Amniotic epithelial cell (primary cell): ENCODE measurements around the gene TNFRSF11A.

ENCODE experiments used
- DNase-seq: peaks from one replicate; pipeline ENCODE4 v3.0.0-alpha.2; 2010; ENCODE audit warnings: low read depth

Gene TNFRSF11A

DNA sequence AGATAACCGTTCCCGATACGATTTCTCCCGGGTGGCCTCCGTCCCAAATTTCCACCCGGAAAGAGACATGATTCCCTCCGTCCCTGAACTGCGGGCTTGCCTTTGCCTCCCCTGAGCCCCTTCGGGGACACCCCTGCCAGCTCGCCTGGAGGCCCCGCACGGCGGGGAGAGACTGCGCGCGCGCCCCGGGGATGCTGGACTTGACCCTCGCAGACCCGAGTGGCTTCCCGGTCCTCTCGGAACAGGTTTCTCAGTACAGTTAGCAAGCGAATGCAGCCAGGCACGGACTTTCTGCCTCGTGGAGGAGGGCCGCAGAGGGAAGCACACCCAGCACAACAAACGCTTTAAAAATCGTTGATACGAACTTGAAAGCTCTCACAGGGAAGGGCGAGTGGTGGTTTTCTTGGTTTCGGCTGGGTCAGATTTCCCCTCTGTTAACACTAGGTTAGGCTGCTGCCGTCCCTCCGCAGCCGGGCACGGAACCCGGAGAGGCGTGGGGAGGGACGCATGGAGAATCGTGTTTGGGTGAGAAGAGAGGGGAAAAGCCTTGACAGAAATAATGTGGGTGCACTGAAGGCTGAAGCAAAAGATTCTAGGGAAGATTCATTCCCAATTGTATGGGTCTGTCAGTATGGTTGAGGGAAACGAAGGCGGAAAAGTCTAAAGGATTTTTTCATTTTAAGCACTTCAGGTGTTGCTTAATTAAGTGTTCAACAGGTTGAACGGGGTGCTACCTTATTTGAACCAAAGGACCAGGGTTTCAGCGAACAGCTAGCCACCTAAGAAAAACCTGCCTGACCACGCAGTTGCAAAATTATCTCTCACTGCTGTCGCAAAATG is 916 bp downstream of the TNFRSF11A start:
- no peak for DNase-seq

DNA sequence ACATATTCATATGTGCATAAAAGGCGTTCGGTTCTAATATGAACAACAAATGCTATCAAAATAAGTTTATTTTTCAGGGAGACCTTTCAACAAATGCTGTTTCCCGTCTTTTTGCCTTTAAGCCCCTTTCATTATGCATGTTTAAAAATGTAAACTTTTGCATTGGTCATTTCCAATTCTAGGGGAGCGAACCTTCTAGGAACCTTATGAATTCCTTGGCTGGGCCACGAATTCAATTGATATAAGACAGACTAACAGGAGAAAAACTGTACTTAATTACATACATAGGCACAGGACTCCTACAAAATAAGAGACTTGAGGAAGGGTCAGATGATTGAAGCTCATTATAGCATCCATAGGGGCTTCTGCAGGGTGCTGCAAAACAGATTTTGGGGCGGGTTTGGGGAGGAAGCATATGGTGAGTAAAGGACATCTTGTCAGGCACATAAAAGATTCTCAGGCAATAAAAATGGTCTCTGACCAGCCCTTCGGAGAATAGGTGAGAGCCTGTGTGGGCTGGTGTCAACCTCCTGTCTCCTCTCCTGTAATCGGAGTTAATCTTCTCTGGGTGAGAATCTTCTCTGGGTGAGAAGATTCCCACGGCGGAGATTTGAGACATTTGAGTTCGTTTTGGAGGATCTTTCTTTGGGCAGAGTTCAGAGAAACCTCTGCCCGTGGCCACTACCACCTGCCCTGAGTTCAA is 1.7 kb downstream of the TNFRSF11A start:
- no peak for DNase-seq

DNA sequence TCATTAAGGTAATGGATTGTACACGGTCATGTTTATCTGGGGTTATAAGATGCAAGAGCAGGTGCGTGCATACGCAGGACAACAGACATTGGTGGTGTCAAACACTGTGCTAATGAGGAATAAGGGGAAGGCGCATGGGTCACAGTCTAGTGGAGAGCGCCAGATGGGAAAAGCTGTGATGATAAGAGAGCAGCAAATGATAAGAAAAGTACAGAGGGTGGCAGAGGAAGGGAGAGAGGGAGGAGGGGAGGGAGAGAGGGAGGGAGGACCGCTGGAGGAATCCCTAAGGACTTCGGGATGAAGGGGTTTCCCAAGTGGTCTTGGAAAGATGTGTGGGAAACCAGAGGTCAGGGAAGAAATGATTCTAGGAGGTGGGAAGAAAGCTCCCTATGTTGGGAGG is 2.9 kb downstream of the TNFRSF11A start:
- no peak for DNase-seq

DNA sequence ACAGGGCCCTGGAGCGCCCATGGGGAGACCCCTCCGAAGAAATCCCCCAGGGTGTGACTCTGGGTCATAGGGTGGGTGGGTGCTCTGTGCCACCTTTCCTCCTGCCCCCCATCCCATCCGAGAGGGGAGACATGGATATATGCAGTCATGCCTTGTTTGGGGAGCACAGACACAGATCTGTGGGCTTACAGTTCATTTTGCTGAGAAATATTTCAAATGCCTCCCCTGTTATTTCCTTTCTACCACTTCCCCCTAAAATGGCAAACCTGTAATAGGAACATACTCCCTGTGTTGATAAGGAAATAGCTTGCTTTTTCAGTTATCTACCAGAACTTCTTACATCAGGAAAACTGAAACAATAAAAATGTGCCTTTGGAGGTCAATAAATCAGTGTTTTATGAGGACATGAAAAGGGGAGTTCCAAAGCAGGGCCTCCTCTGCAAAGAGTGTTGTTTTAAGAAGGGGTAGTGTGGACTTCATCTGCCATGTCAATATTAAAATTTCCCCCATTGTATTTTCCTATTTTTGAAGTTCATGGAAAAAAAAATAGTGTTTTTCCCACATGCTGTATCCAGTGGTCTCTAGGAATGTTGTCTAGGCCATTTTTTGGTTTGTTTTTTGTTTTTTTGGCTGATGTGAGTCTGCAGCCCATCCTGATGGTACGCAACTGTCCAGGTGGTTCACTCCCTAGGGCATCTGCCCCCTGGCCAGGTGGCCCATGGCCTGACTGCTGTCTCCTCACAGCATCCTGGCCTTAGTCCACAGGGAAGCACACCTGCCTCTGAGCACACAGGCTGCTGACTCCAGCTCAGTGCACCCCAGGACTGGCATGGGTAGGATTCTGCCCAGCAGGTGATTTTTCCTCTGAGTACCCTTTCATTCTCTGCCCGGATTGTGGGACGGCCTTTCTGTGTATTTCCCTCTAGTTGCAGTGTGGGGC is 3.7 kb downstream of the TNFRSF11A start:
- DNase-seq: no peak

DNA sequence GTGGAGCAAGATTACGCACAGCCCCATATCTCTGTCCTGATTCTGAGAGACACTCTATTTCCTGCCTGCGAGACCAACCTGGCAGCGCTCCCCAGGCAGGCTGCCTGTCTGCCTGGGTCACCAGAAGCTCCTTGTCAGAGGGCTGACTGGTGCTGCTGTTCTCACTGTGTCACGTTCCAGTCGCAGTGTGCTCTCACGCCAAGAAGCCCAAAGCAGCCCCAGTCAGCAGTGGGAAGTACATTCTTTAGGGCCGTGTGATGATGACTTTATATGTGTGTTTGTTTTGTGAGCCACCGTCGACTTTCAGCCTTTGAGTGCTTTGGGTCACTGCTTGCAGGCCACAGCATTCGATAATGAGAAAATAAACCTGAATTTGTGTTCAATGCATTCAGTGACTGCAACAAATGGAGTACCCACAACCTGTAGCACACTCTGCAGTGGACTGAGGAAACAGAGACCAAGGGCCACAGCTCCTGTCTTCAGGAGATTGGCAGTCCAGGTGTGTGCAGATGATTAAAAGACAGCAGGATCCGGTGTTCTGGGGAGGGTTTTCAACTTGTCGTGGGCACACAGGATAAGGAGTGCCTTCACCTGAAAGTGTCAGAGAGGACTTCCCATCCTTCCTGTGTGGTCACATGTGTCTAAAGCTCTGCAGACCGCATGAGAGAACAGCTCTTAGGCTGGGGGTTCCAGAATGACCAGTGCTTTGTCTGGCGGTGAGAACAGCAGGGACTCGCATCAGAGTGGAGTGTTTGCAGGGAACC is 4.8 kb downstream of the TNFRSF11A start:
- peak; percentile 5 for DNase-seq

DNA sequence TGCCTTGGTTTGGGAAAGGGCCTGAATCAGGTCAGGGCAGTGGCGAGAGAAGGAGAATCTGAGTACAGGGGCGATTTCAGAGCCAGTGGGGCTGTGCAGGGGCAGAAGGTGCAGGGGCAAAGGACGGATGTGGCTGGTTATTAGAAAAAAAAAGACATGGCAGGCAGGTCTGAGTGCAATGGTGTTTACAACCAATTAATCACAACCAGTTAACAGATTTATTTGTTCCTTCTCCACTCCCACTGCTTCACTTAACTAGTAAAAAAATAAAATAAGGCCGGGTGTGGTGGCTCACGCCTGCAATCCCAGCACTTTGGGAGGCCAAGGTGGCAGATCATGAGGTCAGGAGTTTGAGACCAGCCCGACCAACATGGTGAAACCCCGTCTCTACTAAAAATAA is 5.5 kb downstream of the TNFRSF11A start:
- DNase-seq: no peak

DNA sequence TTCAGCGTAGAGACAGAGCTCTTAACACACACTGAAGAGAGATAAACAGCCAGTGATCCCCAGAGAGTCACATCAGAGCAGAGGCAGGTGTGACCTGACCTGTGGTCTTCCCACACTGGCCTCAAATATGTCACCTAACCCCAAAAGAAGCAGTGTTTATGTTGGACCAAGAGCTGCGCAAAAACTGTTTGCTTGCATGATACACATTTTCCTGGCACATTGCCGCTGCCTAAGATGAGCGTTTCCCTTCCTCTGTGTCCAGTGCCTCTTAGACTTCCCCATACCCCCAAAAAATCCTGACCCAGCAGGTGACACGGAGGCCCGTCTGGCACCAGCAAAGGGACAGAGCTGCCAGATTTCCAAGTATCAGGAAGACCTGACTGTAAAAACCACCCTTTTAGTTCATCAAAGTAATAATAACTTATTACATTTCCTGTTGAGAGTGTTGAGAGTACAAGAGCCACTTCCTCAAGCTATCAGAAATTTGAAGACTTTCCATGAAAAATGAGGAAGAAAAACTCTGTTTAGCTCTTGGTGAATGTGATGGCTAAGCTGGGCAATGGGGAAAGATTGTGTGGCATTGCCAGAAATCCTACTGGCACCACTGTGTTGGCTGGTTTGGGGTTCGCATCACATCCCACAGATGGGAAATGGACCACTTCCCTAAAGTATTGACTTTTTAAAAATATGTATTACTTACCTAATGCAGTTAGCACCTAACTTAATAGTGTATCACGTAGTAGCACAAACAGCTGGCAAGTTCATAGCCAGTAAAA is 6.7 kb downstream of the TNFRSF11A start:
- no peak for DNase-seq

DNA sequence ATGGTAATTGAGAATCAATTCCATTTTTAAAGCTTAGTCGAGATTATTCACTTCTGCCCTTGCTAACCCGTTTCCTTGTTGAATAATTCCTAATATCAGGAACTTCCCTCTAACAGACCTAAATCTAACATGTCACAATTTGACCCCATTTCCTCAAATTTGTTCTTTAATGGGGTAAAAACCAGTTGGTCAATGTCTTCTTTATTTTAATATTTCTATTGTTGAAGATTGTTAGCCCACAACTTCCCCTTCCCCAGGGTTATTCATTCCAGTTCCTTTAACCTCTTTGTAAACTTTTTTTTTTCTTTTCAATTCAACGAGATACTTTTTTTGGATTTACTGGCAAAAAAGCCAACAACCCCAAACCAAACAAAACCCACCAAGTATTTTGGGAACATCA is 7.3 kb downstream of the TNFRSF11A start:
- DNase-seq: no peak

DNA sequence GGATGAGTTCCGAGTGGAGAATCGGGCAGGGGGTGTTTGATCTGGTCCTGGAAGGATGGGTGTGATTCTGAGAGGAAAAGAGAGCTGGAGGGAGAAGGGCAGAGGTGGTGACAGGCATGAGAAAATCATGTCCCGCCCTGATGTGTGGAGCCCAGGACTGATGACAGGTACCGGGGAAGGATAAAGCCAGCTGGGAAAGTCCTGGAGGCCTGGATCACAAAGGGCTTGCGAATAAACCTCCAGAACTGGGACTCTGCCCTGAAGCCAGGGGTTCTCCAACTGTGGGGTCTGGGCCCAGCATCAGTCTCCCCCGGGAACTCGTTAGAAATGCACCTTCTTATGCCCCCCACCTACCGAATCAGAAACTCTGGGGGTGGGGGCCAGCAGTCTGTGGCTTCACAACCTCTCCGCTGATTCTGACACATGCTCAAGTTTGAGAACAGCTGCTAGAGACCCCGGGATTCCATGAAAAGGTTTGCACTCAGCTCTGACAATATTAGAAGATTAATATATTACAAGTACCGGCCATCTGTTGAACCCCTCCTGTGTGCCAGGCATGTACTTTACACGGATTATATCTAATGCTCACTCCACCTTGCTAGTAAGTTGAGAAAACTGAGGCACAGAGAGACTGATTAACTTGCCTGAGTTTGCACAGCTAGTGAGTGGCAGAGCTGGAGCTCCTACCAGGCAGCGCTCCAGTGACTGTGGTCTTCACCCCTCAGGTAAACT is 8.0 kb downstream of the TNFRSF11A start:
- no peak for DNase-seq

DNA sequence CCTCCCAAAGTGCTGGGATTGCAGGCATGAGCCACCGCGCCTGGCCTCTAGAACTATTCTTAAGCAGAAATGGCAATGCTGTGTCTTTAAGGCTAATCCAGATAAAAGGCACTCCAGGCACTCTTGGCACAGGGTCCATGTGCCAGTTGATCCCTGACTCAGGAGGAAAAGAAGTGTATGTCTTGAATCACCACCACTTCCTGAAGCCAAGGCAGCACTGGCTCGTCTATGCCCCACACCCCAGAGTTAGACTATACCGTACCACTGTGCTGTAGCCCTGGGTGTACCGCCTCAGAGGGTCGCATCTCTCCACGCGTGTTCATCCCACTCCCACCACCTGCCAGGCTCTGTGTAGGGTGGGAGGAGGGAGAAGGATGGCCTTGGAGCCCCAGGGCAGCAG is 9.0 kb downstream of the TNFRSF11A start:
- DNase-seq: peak; percentile 7

DNA sequence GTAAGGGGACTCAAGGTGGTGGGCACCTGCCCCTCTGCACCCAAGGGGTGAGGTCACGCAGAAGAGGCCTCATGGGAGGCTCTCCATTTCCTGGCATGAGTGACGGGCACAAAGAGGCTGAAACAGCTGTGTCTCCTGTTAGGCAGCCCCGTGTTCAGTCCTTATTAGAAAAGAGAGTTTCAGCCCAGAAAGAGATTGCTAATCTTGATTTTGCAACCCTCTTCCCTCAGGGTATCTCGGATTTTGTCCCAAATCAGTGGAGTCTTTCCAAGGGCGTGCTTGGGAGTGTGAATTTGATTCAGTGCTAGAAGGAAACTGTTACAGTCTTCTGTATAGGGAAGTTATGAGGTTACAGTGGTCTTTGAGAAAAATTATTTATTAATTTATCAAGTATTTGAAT is 10.4 kb downstream of the TNFRSF11A start:
- DNase-seq: no peak

DNA sequence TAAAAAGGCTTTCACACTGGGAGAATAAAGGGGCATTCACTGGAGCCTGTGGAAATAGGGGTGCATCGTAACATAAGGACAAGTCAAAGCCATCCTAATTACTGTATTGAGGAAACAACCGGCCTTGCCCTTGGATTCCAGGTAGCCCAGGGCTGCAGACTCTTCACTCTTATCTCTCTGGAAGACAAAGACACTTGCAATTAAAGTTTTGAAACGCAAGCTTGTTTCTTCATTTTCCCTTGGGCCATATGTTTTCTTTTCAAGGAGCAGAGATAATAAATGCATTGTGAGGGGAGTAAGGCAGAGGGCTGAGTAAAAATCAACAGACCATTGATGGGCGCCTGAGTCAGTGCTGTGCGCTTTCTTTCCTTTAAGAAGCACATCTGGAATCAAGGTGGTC is 11.5 kb downstream of the TNFRSF11A start:
- DNase-seq: no peak

DNA sequence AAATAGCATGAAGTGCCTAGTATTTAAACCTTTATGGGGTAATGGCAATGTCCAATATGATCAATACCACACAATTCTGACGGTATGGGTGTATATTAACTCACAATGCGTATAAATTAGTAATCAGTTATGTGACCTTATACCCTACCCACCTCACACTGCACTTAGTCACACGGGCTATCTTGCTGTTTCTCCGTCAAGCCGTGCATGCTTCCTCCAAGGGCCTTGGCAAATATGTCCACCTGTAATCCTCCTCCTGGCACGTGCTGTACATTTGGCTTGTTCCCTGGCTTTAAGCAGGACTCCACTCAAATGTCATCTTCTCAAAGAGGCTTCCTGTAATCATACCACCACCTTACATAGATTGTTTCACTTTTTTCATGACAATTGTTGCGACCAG is 12.2 kb downstream of the TNFRSF11A start:
- no peak for DNase-seq

DNA sequence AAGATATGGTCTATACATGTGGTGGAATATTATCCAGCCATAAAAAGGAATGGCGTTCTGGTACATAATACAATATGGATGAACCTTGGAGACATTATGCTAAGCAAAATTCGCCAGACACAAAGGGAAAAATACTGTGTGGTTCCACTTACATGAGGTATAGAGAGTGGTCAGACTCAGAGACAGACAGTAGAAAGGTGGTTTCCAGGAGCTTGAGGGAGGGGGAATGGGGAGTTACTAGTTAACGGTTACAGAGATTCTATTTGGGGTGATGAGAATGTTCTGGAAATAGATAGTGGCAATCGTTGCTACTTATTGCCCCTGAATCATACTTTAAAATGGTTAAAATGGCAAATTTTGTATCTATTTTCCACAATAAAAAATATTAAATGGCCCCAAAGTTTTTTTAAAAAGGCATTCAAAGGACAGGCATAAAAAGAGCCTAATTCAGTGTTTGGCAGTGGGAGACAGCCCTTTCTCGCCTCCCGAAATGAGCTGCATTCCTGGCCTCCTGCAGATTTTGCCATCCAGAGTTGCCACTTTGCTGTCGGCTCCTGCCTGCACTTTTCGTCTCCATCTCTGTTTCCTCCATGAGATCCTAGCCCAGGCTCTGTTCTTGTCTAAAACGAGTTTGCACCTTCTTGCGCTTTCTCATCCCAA is 13.5 kb downstream of the TNFRSF11A start:
- DNase-seq: no peak

DNA sequence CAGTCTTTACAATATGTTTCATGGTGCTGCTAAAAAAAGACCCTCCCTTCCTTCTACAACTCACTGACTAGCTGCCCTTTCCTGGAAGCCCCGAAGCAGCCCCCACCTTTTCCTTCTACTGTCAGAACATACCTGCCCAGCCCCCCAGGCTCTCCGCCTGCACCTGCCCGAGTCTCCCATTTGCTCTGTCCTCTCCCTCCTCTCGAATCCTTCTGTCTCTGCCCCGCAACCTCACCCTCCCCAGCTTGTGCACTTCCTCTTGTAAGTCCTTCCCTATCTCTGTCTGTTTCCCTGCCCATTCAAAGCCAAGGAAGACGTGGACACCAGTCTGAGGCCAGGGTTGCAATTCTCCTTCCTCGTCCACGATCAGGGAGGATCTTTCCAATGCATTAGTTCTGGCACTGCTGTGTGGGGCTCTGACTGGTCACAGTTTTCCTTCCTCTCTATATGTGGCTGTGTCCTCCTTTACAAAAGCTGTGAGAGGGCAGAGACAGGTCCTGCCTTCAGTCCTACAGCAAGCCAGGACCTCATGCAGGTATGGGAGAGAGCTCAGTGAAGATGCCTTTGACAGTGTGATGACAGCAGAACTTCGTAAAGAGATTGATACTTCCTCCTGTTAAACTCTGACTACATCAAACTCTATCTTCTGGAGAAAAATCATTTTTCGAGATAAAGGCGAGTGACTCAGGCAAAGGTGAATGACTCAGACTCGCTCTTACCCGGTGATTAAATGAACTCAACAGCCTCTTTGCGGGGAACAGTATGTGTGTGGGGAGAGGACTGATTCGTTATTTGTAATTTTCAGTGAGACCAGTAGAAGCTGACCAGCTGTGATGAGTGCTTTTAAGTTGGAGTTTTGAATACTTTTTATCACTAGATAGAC is 14.2 kb downstream of the TNFRSF11A start:
- peak; percentile 83 for DNase-seq

DNA sequence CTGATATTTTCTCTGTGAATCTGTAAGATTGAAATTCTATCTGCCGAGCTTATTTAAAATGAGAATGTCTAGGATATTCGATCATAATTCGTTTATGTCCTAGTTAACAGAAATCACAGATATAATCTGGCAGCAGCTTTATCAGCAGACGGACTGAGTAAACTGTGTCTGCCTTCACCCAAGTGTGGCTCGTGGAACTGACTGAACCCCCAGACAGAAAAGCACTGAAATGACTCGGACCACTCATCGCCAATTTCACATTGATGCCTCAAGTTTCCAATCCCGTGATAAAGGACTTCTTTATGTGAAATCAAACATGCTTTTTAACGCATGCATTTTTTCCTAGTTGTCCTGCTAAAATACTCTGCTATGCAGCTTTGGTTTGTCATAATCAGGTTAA is 15.9 kb downstream of the TNFRSF11A start:
- no peak for DNase-seq

DNA sequence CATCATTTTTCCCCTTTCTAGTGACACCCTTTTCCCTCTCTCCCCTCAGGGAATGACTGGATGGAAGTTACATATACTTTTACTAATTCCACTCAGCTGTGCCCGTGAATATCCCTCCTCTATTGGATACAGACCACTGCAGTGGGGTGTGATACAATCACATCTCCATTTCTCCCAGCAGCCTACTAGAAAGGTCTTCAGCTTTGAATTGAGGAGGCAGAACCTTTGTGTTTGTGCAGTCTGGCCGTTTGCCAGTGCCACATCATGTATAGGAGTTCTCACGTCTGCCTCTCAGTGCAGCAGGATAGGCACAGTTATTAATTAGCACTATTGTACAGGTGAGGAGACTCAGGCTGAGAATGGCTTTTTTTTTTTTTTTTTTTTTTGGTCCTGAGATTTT is 16.4 kb downstream of the TNFRSF11A start:
- DNase-seq: no peak

DNA sequence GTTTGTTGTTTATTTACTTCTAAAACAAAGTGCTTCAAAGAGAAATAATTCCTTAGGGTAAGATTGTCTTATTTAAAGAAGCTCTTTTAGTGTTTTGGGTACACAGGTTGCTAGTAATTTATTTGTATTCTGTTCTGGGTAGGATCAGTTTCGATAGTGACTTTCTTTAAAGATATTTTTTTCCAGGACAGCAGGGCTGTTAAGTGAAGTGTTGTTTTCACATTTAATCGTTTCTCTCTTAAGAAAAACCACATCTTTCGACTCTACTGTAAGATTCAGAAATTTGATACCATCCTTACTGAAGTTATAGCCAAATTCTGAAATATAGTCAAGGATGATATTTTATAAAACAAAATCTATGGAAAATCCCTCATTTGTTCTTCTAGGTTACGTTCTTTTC is 17.8 kb downstream of the TNFRSF11A start:
- no peak for DNase-seq

DNA sequence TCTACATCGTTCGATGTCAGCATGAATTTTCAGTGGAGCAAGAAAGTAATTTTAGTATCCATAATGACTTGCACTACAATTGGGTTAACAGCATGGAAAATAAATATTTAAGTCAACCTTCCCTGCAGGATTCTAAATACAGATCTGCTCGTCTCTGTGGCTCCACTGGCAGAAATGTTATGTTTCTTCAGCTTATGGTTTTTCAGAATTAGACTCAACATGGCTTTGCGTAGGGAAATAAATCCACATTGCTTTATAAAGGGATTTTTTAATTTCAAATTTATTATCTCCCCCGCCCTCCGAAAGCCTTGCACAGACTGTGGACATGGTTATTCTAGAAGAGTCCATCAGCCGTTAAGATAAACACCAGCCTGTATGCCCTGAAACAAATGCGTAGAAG is 18.2 kb downstream of the TNFRSF11A start:
- DNase-seq: no peak
